HG02852 (cell line): ENCODE data around the gene ZNF219.

Experiments
- ATAC-seq: cut with Tn5 transposase; IDR thresholded peaks from one replicate; pipeline ENCODE4 v1.9.1; 2021; ENCODE audit warnings: mild to moderate bottlenecking, moderate library complexity; ENCODE audit not compliant: unreplicated experiment

ZNF219 gene

GRCh38 chr14:21070083-21070609 is 28.3 kb downstream of the ZNF219 start, which contains the start of gene ARHGEF40:
TSS of gene ARHGEF40 (plus strand) at chr14:21070304. CDS start at chr14:21070397, 93 bp downstream.
- no peak for ATAC-seq

GRCh38 chr14:21069388-21070082 is 28.9 kb downstream of the ZNF219 start:
- no peak for ATAC-seq

- no peak for ATAC-seq
Measured at GRCh38 chr14:21068521-21069387, 29.7 kb downstream of the ZNF219 start.

- ATAC-seq: no peak
Measured at GRCh38 chr14:21066882-21067502, 31.5 kb downstream of the ZNF219 start.

GRCh38 chr14:21063479-21063878 is 35.0 kb downstream of the ZNF219 start:
- no peak for ATAC-seq

- no peak for ATAC-seq
Measured at GRCh38 chr14:21061347-21061668, 37.1 kb downstream of the ZNF219 start.

GRCh38 chr14:21060614-21061346 is 37.7 kb downstream of the ZNF219 start:
- ATAC-seq: no peak

GRCh38 chr14:21059842-21060613 is 38.4 kb downstream of the ZNF219 start:
- ATAC-seq: no peak

- ATAC-seq: no peak
Measured at GRCh38 chr14:21058903-21059302, 39.6 kb downstream of the ZNF219 start.

GRCh38 chr14:21057803-21058675 is 40.4 kb downstream of the ZNF219 start, which contains the start of gene RNASE8:
TSS of gene RNASE8 (plus strand) at chr14:21057822. CDS start at chr14:21057893, 71 bp downstream.
- no peak for ATAC-seq

GRCh38 chr14:21056520-21057163 is 41.8 kb downstream of the ZNF219 start:
- ATAC-seq: no peak

GRCh38 chr14:21055432-21056117 is 42.9 kb downstream of the ZNF219 start:
- no peak for ATAC-seq

GRCh38 chr14:21054768-21055145 is 43.7 kb downstream of the ZNF219 start:
- ATAC-seq: no peak

- ATAC-seq: no peak
Measured at GRCh38 chr14:21054123-21054767, 44.2 kb downstream of the ZNF219 start.

- ATAC-seq: no peak
Measured at GRCh38 chr14:21053184-21054122, 45.0 kb downstream of the ZNF219 start.

GRCh38 chr14:21050597-21050996 is 47.9 kb downstream of the ZNF219 start:
- ATAC-seq: no peak
